GM18508 (cell line): ENCODE measurements around the gene GSS.

ENCODE experiments used
- ATAC-seq: cut with Tn5 transposase; IDR thresholded peaks from one replicate; pipeline ENCODE4 v1.9.1; 2021; ENCODE audit warnings: moderate number of reproducible peaks; ENCODE audit not compliant: insufficient read depth, unreplicated experiment

GSS gene

DNA sequence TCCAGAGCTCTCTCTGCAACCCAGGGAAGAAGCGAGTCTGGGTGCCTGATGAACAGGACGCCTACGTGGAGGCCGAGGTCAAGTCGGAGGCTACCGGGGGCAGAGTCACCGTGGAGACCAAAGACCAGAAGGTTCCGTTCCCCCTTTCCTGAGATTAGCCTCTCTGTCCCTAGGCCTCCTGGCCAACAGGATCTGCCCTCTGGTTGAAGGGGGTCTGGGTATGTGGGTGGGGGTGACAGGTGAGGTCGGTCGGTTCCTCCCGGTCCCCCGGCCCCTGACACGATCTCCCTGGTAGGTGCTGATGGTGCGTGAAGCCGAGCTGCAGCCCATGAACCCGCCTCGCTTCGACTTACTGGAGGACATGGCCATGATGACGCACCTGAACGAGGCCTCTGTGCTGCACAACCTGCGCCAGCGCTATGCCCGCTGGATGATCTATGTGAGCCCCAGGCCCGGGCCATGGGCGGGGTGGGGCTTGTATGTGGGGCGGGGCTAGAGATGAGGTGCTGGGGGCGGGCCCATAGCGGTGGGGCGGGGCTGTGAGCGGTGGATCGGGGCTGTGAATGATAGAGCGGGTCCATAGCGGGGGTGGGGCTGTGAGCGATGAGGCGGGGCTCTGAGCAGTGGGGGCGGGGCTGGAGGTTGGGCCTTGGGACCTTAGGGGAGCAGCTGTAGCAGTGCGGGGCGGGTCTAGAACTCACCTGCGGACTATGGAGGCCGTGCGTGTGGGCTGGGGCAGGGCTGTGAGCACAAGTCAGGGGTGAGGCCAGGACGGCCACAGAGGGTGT is 24.0 kb upstream of the GSS start:
- no peak for ATAC-seq

DNA sequence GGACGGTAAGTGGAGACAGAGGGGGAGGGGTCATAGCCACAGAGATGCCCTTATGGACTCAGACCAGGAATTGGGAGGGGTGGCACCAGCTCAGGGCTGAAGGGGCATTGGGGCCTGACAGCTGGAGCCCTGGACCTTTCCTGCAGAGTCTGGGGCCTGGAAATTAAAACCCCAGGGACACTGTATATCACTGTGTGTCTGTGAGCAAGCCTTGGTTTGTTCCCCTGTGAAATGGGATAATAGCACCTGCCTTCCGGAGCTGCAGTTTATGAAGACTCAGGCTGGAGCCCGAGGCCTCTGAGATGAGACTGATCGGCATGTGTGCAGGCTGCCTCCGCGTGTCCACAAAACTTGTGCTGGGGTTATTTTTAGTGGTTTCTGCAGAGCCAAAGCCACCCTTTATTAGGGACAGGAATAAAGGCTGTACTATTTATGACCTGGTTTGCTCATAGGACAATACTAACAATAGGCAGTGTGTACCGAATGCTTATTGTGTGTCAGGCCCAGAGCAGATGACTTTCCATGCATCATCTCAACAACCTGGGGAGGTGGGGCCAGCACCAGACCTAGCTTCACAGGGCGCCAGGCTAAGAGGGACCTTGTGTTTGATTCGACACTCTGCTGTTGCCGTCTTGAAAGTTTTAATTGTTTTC is 22.6 kb upstream of the GSS start:
- no peak for ATAC-seq

DNA sequence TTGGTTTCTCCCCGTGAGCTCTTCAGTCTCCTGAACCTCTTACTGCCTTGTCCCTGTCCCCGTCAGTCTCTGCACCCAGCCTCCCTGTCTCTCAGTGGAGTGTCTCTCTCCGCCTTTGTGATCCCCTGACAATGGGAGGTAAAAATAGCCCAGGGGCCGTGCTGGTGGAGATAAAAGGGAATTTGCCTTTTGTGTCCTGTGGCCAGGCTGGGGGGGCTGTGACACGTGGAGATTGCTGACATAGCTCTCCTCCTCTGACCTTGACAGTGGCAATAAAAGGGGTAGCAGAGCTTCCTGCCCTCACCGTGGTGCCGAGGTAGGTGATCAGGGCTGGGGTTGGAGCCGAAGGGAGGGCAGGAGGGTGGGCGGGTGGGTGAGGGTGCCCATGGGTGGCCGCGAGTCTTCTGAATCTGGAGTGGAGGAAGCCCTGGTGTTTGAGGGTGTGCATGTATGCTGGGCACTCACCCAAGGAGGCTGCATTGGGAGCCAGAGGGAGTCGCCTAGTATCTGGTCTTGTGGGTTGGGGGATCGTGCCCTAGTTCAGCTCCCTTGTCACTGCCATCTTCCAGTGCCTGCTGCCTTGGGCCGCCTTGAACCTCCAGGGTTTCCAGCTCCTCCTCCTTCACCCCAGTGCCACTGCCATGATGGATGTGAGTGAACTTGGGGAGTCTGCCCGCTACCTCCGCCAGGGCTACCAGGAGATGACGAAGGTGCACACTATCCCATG is 21.9 kb upstream of the GSS start:
- ATAC-seq = no peak

DNA sequence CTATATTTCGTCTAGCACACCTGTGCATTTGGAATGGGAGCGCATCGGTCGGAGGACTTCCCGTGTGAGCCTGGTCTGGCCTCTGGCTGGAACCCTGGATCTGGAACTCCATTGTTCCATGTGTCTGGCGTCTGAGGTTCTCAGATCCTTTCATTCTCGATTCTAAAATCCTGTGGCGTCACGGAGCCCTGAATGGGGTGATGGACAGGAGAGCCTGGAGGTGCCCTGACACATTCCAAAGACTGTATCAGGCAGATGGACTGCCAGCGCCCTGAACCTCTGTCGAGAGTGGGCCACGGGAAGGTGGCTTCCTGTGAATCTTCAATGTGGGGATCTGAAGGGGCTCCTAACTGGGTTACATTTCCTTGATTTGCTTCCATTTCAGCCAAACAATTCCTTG is 20.7 kb upstream of the GSS start:
- ATAC-seq = no peak

DNA sequence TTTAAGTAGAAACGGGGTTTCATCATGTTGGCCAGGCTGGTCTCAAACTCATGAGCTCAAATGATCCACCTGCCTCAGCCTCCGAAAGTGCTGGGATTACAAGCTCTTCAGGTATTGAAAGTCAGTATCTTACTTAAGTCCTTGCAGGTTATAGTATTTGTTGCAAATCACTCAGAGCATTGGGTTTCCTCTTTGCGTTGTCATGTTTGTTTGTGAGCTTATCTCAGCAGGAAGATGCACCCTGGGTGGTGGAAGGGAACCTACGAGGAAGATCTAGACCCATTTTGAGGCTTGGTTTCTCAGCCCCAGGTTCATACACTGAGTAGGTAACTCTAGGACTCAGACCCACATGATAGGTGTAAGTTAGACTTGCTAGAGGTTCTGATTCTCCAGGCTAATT is 18.6 kb upstream of the GSS start:
- no peak for ATAC-seq

DNA sequence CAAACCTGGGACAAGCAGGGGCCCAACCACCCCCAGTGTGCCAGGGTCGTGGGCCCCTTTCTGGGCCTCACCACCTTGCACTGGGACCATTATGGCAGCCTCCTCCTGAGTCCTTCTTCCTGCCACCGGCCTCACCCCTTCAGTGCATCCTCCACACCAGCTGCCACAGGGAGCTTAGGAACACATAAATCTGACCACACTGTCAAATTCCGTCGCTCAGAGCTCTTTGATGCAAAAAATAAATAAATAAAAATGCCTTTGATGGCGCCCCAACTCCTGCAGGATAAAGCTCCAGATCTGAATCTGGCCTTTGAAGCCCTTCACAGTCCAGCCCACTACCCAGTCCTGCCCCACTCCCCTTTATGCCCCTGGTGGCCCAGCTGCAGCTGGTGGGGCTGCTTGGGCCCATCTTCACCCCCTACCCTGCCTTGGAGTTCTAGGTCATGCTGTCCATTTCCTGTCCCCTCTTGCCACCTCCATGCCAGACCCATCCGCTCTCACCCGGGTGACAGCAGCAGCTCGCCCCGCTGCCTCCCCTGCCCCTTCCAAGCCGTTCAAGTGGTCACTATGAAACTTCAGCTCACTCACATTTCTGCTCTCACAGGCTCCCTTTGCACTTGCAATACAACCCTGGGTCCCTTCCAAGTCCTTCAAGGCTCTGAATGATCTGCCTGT is 16.1 kb upstream of the GSS start:
- ATAC-seq = no peak

DNA sequence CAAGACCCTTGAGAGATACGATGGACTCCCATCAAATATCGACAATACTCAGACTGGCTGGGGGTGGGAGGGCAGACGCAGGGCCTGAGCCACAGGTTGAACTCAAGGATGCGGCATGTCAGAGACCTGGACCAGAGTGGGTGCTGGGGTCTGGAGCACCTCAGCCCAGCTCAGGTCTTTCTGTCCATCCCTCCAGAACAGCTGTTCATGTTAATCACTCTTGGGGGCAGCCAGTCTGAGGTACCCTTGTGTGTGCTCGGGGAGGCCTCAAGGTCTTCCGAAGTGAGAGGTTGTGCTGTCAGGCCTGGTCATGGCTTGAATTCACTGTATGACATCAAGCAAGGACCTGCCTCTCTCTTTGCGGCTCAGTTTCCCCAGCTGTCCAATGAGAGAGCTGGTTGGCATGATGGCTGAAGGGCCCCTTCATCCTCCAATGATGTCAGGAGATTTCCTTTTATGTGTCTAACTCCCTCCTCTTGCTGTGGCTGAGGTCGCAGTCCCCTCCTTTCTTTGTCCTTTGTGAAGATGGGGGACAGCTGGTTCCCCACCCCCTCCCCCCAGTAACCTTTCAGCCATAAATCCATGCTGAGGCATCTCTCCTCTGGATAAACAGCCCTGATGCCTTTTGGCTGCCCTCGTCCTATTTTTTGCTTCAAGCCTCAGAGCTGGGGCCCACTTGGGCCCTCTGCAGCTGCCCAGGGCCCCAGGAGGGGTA is 15.4 kb upstream of the GSS start:
- ATAC-seq = no peak

DNA sequence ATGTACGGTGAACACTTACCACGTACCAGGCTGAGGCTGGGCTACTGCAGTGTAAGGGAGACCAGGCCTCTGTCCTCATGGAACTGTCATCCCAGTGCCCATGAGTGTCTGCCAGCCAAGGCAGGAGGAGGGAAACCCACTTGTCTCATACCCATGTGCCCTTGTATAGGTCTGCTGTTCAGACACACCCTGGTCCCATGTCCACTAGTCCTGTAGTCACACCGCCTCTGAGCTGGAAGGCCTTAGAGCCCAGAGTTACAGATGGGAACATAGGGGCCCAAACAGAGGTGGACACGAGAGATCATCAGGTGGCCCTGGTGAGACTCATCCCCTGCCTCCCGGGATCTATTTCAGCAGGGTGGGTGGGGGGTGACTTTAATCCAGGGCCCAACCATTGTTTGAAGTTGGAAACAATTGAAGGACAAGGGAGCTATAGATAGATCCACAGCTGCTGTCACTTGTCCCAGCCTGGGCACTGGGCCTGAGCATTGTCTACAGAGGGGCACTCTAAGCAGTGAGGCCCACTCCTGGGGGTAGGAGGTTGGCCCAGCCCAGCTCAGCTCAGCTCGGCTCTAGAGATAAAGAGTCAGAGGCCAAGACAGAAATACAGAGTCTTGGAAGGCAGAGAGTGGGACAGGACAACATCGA is 14.7 kb upstream of the GSS start:
- ATAC-seq = no peak

DNA sequence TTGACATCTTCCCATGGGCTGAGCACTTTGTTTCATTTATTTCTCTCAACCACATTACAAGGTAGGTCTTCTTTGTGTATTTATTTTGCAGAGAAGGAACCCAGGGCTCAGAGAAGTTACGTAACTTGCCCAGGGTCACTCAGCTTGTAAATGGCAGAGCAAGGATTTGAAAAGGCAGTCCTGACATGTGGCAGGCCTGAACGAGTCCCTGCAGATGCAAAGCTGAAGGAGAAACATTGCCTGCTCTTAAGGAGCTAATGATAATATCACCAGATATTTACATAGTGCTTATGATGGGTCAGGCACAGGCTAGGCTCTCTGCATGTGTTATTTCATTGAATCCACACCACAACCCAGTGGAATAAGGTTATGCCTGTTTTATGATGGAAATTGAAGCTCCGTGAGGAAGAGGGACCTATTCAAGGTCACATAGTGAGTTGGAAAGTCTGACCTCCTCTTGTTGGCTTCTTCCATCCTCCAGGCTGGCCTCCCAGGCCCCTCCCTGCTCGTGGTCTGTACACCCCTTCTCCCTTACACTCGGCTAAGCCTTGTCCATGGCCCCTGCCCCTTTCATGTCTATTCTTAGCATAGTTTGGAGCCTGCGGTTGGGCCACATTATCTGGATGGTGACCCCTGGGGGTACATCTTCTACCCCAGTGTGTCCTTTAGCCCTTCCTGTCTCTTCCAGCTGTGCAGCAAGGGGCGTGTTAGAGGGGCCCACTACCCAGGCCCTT is 12.6 kb upstream of the GSS start:
- ATAC-seq = no peak

DNA sequence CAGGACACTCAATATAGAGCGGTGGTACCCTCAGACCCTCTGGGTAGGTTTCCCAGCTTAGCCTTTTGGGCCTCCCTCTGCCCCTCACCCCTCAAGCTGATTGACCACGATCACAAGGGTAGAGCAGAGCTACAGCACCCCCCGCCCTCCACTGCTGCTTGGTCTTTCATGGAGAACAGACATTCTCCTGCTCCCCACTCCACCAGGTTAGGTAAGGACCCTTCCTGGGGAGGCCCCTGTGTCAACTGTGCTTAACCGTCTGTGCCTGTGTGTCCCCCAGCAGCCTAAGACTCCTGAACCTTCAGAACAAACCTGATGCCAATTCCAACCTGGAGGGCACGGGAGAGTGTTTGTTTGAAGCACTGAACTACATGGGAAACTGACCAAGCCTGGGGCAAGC is 11.8 kb upstream of the GSS start:
- no peak for ATAC-seq

DNA sequence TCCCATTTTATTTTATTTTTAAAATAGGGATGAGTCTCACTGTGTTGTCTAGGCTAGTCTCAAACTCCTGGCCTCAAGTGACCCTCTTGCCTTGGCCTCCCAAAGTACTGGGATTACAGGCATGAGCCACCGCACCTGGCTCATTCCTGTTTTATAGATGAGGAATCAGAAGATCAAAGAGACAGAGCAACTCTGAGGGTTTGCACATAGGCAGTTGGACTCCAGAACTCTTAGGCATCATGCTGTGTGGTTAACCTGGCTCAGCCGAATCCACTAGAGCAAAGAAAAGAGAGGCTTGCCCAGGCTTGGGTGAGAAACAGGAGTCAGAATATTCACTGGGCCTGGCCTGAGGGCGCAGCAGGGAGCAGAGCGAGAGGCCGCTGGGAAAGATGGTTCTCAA is 9.4 kb upstream of the GSS start:
- ATAC-seq = no peak

DNA sequence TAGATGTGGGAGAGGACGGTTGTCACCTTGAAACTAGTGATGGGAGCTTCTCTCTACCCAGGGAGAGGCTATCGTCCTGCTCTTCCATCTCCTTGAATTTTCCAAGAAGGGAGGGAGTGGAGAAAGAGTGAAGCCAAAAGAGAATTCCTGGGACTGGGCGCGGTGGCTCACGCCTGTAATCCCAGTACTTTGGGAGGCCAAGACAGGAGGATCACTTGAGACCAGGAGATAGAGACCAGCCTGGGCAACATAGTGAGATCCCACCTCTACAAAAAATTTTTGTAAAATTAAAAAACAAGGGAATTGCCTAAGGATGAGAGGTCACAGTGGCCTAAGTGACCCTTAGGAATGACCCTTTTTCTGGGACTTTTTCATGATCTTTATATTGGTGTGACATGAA is 8.9 kb upstream of the GSS start:
- no peak for ATAC-seq

DNA sequence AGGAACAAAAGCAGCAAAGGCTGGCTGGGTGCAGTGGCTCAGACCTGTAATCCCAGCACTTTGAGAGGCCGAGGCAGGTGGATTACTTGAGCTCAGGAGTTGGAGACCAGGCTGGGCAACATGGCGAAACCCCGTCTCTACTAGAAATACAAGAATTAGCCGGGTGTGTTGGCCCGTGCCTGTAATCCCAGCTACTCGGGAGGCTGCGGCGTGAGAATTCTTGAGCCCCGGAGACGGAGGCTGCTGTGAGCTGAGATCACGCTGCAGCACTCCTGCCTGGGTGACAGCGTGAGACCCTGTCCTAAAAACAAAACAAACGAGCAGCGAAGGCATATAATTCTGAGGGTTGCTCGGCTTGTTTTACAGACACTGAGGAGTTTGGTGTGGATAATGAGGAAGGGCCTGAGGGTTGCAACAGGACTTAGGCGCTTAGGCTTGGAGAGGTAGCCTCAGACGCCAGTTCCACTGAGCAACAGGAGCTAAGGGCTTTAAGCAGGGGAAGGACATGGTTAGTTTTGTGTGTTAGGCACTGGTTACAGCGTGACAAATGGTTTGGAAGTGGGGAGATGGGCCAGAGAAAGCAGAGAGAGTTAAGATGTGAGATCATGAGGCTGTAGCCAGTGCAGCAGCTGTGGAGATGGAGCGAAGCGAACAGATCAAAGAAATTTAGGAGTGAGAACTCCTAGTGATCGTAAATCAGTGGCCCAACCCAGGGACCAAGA is 1.3 kb upstream of the GSS start:
- no peak for ATAC-seq

DNA sequence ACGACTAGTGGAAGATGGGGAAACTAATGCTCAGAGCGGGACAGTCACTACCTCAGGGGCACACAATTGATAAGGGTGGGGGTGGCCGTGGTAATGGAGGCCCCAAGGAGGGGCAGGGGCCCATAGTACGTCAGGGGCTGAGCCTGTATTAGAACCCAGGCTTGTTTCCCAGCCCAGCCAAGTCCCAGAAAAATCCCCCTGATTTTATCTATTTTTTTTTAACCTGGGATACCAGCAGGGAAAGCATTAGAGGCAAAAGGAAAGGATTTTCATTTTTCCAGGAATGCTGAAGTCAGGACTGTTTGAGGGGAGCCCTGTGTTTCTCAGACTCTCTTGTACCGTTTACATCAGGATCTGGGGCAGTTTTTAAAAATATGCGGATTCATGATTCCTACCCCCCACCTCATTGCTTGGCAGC is 444 bp upstream of the GSS start:
- no peak for ATAC-seq

DNA sequence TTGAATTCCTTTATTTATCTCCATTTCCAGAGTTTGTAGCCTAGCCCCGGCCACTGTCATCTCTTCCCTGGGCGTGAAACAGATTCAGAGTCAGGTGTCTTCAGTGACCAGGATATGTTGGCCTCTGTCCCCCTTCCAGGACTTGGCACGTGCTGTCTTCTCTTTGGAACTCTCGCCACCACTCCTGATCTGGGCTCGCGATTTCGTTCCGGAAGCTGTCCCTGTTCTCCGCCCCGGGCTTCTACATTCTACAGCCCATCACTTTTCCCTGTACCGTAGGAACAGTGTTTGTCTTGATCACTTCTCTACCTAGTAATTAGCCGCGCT is 739 bp downstream of the GSS start:
- ATAC-seq = no peak

DNA sequence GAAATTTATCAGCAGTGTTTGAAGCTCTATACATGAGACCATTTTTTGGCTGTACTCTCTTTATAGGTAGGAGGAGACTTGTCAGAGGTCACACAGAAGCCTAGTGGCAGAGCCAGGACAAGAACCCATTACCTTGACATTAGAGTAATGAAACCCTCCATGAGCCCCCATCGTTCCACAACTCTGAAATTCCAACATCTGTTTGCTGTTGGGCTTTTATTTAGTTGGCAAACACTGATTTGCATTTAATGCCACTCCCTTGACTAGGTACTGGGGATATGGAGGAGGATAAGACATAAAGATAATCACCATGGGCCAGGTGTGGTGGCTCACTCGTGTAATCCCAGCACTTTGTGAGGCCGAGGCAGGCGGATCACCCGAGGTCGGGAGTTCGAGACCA is 1.6 kb downstream of the GSS start:
- ATAC-seq = no peak

DNA sequence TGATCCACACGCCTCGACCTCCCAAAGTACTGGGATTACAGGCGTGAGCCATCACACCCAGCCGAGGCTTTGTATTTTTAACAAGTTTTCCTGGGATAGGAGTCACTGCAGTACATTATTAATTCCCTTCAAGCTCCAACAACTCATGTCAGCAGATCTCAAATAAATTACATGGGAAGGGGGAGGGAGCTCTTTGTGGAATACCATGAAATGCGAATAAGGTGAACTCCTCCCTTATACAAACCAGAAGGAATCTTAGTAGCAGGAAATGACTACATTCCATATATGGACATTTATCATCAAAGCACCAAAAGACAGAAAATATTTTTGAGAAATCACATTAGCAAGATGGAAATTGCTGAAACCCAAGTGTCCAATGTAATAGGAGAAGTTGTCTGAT is 2.9 kb downstream of the GSS start:
- no peak for ATAC-seq

DNA sequence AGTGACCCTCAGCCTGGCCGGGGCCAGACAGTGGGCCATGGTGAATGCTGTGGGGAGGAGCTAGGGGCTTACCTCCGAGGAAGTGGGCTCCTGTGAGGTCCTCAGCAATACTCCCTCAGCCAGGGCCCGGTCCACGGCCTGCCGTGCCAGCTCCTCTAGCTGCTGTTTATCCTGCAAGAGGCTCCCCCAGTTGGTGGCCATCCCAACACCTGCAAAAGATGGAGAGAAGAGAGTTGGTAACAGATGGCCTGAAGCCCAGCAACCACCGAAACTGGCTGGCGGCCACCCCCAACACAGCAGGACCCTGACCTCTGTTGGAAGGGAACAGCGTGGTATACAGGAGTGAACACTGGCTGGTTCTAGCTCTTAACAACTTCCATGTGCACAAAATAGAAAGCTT is 4.0 kb downstream of the GSS start:
- no peak for ATAC-seq

DNA sequence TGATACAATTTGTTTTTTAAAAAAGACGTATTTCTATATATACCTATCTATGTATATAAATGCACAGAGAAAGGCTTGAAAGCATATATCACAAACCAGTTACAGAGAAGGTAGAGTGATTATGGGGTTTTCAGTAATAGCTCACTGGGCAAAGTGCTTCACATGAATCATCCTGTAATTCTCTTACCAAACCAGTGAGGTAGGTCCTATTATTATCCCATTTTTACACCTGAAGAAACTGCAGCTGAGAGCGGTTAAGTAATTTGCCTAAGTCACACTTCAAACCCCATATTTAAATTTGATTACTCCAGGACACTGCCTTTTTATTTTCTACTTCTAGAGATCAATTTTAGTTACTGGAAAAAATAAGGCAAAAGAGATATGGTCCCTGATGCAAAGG is 4.4 kb downstream of the GSS start:
- no peak for ATAC-seq
